Fibroblast of lung (primary cell): ENCODE data around the gene POLR2F.

Experiments
- EZH2 ChIP-seq: IDR thresholded peaks from 2 replicates; pipeline ENCODE4 v1.5.1; 2012; ENCODE audit warnings: low read length, control low read depth, mild to moderate bottlenecking; ENCODE audit errors: missing control alignments
- TF ChIP-seq, protein P1 (sequence below), 2 donors: IDR thresholded peaks in 1 of 2; conservative IDR thresholded peaks in 1 of 2; 1 replicate in 1 of 2; 2 replicates in 1 of 2; pipeline ENCODE4 v1.5.1; 2011 to 2012; ENCODE audit warnings: low read length in 2 of 2, control low read depth in 1 of 2, inconsistent platforms in 1 of 2, low read depth in 1 of 2, mild to moderate bottlenecking in 1 of 2

- TF ChIP-seq, protein P1, sequence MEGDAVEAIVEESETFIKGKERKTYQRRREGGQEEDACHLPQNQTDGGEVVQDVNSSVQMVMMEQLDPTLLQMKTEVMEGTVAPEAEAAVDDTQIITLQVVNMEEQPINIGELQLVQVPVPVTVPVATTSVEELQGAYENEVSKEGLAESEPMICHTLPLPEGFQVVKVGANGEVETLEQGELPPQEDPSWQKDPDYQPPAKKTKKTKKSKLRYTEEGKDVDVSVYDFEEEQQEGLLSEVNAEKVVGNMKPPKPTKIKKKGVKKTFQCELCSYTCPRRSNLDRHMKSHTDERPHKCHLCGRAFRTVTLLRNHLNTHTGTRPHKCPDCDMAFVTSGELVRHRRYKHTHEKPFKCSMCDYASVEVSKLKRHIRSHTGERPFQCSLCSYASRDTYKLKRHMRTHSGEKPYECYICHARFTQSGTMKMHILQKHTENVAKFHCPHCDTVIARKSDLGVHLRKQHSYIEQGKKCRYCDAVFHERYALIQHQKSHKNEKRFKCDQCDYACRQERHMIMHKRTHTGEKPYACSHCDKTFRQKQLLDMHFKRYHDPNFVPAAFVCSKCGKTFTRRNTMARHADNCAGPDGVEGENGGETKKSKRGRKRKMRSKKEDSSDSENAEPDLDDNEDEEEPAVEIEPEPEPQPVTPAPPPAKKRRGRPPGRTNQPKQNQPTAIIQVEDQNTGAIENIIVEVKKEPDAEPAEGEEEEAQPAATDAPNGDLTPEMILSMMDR (conservative IDR thresholded peaks at IDR 0.05 in 1 of 2, IDR thresholded peaks at IDR 0.05 in 1 of 2; ENCODE audit: low read depth in 1 of 2, low read length in 2 of 2) = no peak
- no peak for TF ChIP-seq EZH2
Measured at GRCh38 chr22:37920126-37920525, 33.4 kb upstream of the POLR2F start.
